T47D (cell line): ENCODE results near the gene KMT2B.
A peak's percentile ranks its signal among the peaks of the same experiment; 100 is the strongest.
"Not testable (repeated sequence)": the region's sequence is repeated elsewhere in the genome, so short reads cannot be mapped to it uniquely, and the experiment has no call there.

Experiments used
- DNase-seq, 2 experiments: peaks; one replicate each; pipeline versions ENCODE4 v3.0.0 to v3.0.0-alpha.2; 2011 to 2012; ENCODE audit warnings: low read depth in 1 of 2, low spot score in 1 of 2
- JUND ChIP-seq: IDR thresholded peaks from 2 replicates; pipeline ENCODE4 v1.6.1; 2012; ENCODE audit warnings: low read depth
- in situ Hi-C: cut with HindIII; loops from 2 replicates; pipeline ENCODE4 v1.10.0; 2016; ENCODE audit warnings: low sequenced_read_pairs, low pct_unique_long_range_greater_than_20kb

KMT2B gene

GRCh38 chr19:35768082-35768421 is 50.2 kb downstream of the KMT2B start:
- no peak for TF ChIP-seq JUND
- no peak for DNase-seq
- in situ Hi-C loops = no loop called here

- DNase-seq, in situ Hi-C loops: not testable (repeated sequence)
Measured at GRCh38 chr19:35772362-35772761, 54.6 kb downstream of the KMT2B start.

- DNase-seq = no peak
- in situ Hi-C loops = no loop called here
- TF ChIP-seq JUND = no peak
Measured at GRCh38 chr19:35773020-35773806, 55.4 kb downstream of the KMT2B start.

- in situ Hi-C loops = no loop called here
- peak in 1 of 2 experiments; percentile 18 for DNase-seq
- TF ChIP-seq JUND = no peak
Measured at GRCh38 chr19:35774274-35775045, 56.7 kb downstream of the KMT2B start.

GRCh38 chr19:35775046-35775297 is 57.2 kb downstream of the KMT2B start:
- TF ChIP-seq JUND = no peak
- in situ Hi-C loops = no loop called here
- DNase-seq = no peak

GRCh38 chr19:35775298-35776101 is 57.7 kb downstream of the KMT2B start, which contains the start of gene ARHGAP33:
ARHGAP33 (plus strand) TSS chr19:35775564; CDS start chr19:35775659, 95 bp downstream.
- in situ Hi-C loops = no loop called here
- peak; percentile 84 to 97 for DNase-seq
- no peak for TF ChIP-seq JUND

- TF ChIP-seq JUND = no peak
- in situ Hi-C loops = no loop called here
- DNase-seq = no peak
Measured at GRCh38 chr19:35776102-35776788, 58.4 kb downstream of the KMT2B start.

GRCh38 chr19:35777086-35777841 is 59.5 kb downstream of the KMT2B start:
- no peak for DNase-seq
- in situ Hi-C loops = no loop called here
- TF ChIP-seq JUND = no peak

GRCh38 chr19:35777961-35778360 is 60.2 kb downstream of the KMT2B start:
- DNase-seq = no peak
- in situ Hi-C loops = no loop called here
- no peak for TF ChIP-seq JUND

- no peak for DNase-seq
- in situ Hi-C loops = no loop called here
- no peak for TF ChIP-seq JUND
Measured at GRCh38 chr19:35779033-35779432, 61.2 kb downstream of the KMT2B start.

- in situ Hi-C loops = no loop called here
- no peak for TF ChIP-seq JUND
- no peak for DNase-seq
Measured at GRCh38 chr19:35780058-35780457, 62.3 kb downstream of the KMT2B start.

GRCh38 chr19:35780717-35781116 is 62.9 kb downstream of the KMT2B start:
- no peak for DNase-seq
- no peak for TF ChIP-seq JUND
- in situ Hi-C loops = no loop called here
